Heart left ventricle (tissue), 13 donors: ENCODE results near the gene COL6A2.

Source experiments
- POLR2A ChIP-seq, 2 donors: fragments of 450-650 bp; IDR thresholded peaks; one replicate each; pipeline ENCODE4 v1.6.1; 2017; ENCODE audit warnings: antibody characterized with exemption in 2 of 2, mild to moderate bottlenecking in 2 of 2, moderate library complexity in 2 of 2
- TF ChIP-seq, protein P1 (sequence below), 12 donors: fragments of 200-600 bp; sonication (generic) in 4 of 12; IDR thresholded peaks; one replicate each; pipeline versions ENCODE4 v1.5.0 to v1.8.0; 2018 to 2022; ENCODE audit warnings: antibody characterized with exemption in 12 of 12, mild to moderate bottlenecking in 5 of 12
- donor health status: ischemic (EF 13 %, LVEDD 7.1; RV severe dilation, severe dysfunction).
- donor health status: DM: no; HTN: yes; CAD: no.
- donor health status: DM: no; HTN: no; CAD: no.
- donor health status: ischemic (EF 25% LVEDD 6.9; RV normal size, moderate dysfunction).
- donor health status: ischemic (EF 25% LVEDD 5.7; RV mildly dilated, moderate dysfunction).
- donor health status: ischemic (EF 35%, LVEDD 5.7; RV mildly dilated, moderate dysfunction).
- donor health status: nonischemic (EF 11% LVEDD 7.7; RV severe dilation, severe dysfunction).
- donor health status: DM: yes; HTN: yes; CAD: no.
- donor health status: PGD.
- donor health status: ischemic (EF 29% LVEDD 5.4; RV normal size, mild dysfunction).
- donor health status: nonischemic (EF 23%, LVEDD 6.1; RV moderate dilation, normal function).

- TF ChIP-seq, protein P1, sequence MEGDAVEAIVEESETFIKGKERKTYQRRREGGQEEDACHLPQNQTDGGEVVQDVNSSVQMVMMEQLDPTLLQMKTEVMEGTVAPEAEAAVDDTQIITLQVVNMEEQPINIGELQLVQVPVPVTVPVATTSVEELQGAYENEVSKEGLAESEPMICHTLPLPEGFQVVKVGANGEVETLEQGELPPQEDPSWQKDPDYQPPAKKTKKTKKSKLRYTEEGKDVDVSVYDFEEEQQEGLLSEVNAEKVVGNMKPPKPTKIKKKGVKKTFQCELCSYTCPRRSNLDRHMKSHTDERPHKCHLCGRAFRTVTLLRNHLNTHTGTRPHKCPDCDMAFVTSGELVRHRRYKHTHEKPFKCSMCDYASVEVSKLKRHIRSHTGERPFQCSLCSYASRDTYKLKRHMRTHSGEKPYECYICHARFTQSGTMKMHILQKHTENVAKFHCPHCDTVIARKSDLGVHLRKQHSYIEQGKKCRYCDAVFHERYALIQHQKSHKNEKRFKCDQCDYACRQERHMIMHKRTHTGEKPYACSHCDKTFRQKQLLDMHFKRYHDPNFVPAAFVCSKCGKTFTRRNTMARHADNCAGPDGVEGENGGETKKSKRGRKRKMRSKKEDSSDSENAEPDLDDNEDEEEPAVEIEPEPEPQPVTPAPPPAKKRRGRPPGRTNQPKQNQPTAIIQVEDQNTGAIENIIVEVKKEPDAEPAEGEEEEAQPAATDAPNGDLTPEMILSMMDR (IDR thresholded peaks at IDR 0.05): no peak
- TF ChIP-seq POLR2A (IDR thresholded peaks at IDR 0.05): no peak
Measured at GRCh38 chr21:46104104-46104503, 6.2 kb downstream of the COL6A2 start.
